LNCaP clone FGC (cell line): ENCODE data around the gene ENO4.

ENCODE experiments used
- DNase-seq: peaks from one replicate; pipeline ENCODE4 v3.0.0-alpha.2; 2011; ENCODE audit warnings: low read depth
- H3K4me3 ChIP-seq: 2 replicates; pipeline ENCODE4 v1.5.1; 2011; ENCODE audit warnings: mild to moderate bottlenecking, low read depth, low read length, control low read depth
- TF ChIP-seq, protein P1 (sequence below): IDR thresholded peaks from 2 replicates; pipeline ENCODE4 v1.5.1; 2012; ENCODE audit warnings: mild to moderate bottlenecking; ENCODE audit not compliant: control insufficient read depth, insufficient read depth; ENCODE audit errors: extremely low read depth

Gene ENO4

DNA sequence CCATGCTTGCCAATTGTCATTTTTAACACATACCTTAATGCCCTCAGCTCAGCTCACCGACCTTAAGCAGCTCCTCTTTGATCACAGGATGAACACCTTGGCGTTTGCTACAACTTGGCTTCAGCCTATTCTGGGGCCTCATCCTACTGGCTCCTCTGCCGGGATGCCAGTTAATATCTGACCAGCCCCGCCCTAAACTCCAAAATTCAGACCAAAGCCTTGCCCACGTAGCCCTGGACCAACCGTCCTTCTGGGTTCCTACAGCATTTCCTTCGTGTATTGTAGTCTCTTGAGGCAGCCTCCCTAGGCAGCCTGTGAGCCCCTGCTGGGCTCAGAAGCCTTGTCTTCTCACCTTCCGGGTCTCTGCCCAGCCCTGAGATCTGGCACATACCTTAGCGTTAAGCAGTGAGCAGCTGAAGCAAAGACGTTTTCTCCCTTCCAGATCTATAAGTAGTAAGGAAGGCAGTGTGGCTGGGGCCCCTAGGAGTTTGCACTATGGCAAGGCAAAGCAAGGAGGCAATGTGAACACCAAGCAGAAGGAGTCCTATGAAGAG, 836 bp downstream of the ENO4 start:
- DNase-seq, result no peak
- H3K4me3 ChIP-seq, result peak overlapping the region; percentile 91
- TF ChIP-seq, protein P1, sequence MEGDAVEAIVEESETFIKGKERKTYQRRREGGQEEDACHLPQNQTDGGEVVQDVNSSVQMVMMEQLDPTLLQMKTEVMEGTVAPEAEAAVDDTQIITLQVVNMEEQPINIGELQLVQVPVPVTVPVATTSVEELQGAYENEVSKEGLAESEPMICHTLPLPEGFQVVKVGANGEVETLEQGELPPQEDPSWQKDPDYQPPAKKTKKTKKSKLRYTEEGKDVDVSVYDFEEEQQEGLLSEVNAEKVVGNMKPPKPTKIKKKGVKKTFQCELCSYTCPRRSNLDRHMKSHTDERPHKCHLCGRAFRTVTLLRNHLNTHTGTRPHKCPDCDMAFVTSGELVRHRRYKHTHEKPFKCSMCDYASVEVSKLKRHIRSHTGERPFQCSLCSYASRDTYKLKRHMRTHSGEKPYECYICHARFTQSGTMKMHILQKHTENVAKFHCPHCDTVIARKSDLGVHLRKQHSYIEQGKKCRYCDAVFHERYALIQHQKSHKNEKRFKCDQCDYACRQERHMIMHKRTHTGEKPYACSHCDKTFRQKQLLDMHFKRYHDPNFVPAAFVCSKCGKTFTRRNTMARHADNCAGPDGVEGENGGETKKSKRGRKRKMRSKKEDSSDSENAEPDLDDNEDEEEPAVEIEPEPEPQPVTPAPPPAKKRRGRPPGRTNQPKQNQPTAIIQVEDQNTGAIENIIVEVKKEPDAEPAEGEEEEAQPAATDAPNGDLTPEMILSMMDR, result no peak

DNA sequence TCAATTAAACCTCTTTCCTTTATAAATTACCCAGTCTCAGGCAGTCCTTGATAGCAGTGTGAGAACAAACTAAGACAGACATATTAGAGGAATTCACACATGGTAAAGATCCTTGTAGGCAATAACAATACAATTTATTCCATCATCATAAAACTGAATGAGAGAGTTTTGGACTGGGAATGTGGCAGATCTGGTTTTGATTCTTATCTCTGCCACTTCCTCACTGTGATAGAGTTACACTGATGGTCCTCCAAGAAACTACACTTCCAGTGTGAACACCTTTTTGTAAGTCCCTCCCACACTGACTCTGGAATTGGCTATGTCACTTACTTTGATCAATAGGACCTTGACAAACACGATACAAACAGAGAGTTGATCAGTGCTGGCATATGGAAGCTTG, 2.9 kb downstream of the ENO4 start:
- TF ChIP-seq, protein P1, result no peak
- no peak overlapping the region for H3K4me3 ChIP-seq
- DNase-seq, result no peak

DNA sequence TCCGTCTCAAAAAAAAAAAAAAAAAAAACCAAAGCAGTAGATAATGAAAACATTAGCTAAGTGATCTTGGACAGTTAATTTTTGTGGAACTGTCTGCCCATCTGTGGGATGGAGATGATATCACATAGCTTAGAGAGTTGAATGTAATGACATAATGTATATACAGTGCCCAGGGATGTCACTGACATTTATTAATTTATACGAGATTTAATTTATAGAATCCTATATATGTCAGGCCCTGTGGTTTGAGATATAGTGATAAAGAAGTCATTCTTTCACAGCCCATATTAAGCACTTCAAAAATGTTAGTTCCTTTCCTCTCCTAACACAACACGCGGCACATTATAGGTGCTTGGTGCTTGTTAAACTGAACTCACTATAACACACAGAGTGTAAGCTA, 4.0 kb downstream of the ENO4 start:
- no peak for DNase-seq
- TF ChIP-seq, protein P1, result no peak
- H3K4me3 ChIP-seq, result no peak overlapping the region

DNA sequence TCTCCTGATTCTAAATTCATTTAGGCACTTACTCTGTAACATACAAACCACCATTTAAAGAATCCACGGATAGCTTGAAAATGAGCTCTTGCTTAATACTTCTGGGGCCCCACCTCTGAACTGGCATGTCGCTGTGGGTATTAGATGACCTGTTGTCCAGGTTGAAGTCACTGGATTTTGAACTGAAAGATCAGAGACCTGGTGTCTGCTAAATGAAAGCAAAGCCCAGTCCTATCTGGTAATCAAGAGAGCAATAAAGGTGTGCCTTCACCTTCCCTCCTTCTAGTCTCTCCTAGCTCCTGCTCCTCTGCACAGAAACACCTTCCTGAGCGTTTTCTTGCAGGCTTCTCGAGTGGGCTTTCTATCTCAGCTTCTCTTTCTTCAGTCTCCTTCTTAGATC, 4.4 kb downstream of the ENO4 start:
- no peak for DNase-seq
- TF ChIP-seq, protein P1, result no peak
- H3K4me3 ChIP-seq, result no peak overlapping the region

DNA sequence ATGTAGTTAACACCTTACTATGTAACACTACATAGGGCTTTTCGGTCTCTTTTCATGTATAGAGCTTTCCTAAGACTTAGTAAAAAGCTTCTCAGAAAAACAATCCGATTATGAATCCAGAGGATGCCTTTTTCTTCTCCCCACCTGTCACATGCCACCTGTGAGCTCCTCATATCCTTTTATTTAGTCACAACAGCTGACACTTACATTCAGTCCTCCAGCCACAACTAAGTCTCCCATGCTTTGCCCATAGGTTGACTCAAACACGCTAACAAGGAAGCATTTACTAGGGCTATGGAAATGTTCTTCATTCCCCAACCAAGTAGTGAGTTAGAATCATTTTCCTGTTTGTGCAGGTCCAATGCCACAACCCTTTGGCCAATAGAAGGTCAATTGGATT, 7.9 kb downstream of the ENO4 start:
- DNase-seq, result no peak
- TF ChIP-seq, protein P1, result no peak
- H3K4me3 ChIP-seq, result no peak overlapping the region

DNA sequence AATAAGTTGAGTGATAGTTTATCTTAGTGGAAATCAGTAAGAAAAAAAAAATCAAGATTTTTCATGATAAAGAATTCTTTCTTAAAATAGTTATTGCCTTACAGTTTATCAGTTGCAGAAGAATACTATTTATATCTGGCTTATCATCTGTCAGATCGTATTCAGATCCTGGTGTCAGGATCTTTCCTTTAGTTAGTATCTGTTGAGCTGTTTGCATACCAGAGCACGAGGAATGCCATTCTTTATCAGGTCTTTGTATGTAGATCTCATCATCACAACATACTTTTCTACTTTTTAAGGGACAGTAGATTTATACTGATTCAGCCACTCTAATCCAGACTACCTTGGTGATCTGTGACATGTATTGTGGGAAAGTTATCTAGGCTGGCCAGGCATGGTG, 12.5 kb downstream of the ENO4 start:
- H3K4me3 ChIP-seq, result no peak overlapping the region

DNA sequence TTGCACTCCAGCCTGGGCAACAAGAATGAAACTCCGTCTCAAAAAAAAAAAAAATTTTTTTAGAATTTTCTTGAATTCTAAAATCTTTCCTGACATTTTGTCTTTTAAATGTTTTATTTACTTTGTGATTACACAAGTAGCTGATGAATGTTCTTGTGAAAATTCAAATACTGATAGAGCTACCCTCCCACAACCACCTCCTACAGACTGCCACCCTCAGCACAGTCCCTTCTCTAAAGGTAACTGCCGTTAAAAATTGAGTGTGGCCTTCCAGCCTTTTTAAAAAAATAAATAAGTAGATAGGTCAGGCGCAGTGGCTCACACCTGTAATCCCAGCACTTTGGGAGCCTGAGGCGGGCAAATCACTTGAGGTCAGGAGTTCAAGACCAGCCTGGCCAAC, 15.1 kb downstream of the ENO4 start:
- TF ChIP-seq, protein P1, result no peak
- H3K4me3 ChIP-seq, result no peak overlapping the region
- no peak for DNase-seq

More for the DNA sequence above, 12.5 kb downstream of the ENO4 start:
- DNase-seq, result no peak
- TF ChIP-seq, protein P1, result no peak
